Fibroblast of upper back skin (primary cell): ENCODE data around the gene NDUFA5.
A peak's percentile ranks its signal among the peaks of the same experiment; 100 is the strongest.

ENCODE experiments used
- DNase-seq: peaks from one replicate; pipeline ENCODE4 v3.0.0-alpha.2; 2013

The NDUFA5 gene

DNA sequence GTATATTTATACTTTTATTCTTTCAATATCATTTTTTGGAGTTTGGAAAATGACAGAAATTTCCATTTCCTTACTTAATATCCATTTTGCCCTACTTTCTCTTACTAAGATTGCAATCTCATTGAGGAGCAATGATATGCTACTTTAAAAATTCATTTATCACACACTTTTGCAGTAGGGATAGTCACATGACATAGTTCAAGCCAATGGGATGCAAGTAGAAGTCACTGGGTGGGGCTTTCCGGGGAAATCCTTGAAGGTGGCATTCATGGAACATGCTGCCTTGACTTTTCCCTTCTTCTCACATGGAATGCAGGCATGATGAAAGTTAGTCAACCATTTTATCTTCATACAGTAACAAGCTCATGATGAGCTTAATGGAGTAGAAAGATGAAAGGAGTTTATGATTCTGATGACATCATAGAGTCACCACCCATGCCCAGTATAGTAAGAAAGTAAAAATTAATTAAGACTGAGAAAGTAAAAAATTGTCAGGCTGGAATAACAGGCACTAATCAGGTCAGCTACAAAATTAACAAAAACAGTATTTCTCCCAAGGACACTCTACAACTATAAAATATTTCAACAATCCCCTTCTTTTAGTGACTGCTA lies 56.6 kb downstream of the NDUFA5 start:
- DNase-seq = no peak

DNA sequence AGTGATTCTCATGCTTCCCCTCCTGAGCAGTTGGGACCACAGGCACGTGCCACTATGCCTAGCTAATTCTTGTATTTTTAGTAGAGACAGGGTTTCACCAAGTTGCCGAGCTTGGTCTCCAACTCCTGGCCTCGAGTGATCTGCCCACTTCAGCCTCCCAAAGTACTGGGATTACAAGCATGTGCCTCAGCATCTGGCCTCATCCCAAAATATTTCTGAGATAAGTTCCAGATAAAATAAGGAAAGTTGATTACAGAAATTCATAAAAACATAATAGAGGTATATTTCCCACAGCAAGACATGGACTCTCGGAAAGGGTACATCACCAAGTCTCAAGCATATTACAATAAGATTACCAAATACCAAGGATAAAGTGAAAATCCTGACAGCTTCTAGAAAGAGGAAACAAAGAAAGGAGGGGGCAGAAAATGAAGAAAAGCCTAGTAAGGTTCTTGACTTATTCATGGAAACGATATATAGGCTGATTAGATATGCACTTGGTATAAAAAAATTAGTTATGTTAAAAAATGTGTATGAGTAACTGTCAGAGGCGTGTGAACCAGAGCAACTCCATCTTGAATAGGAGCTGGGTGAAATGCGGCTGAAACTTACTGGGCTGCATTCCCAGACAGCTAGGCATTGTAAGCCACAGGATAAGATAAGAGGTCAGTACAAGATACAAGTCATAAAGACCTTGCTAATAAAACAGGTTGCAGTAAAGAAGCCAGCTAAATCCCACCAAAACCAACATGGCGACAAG lies 58.2 kb downstream of the NDUFA5 start:
- DNase-seq = no peak

DNA sequence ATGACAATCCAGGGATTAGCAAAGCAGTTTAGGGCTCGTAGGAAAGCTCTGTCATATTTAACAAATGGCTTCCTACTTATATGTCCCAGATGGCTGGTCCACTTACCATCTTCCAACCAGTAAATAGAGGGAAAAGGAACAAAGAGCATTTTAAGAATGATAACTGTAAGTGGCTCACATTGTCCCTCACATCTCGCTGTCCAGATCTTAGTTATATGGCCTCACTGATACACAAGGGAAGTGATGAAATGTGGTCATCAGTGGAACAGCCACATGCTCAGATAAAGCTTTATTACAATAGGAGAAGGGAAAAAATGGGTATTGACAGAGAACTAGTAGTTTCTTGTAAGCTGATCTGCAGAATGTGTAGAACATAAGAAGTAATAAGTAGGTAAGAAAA lies 59.0 kb downstream of the NDUFA5 start:
- DNase-seq = no peak

DNA sequence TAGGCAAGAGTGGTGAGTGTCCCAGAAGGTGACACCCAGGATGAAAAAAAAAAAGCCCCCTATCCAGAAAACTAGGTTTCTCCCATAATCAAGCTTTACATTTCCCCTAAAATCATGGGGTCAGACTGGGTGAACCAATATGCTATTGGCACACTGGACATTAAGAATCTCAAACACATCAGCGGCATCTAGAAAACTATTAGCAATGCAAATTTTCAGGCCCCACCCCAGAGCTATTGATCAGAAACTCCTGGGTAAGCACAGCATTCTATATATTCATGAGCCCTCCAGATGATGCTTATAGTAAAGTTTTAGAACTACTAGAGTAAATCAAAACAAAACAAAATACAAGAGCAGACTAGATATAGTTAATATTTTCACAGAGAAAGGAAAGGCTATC lies 59.6 kb downstream of the NDUFA5 start:
- DNase-seq = no peak

DNA sequence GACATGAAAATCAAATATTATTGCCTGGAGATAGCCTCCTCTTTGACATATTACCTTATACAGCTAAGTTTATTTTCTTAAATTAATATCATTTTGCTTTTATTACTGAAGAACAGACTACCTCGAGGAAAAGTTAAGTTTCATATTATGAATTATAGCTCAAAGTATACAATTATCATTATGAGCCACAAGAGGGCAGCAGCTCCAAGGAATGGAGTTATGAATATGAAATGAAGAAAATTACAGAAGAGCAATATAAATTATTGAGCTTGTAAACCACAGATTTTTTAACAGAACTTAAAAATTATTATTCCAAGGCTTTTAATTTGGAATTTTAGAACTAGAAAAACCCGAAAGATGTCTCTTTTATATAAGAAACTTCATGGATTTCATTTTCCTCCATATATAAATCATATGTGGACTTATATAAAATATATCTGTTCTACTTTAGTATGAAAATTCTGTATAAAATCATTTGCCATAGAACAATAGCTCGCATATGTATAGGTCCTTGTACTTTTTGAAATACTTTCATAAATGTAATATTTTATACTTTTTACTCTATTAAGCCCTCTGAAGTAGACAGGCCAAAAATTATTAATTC lies 63.3 kb downstream of the NDUFA5 start:
- DNase-seq = peak; percentile 27

DNA sequence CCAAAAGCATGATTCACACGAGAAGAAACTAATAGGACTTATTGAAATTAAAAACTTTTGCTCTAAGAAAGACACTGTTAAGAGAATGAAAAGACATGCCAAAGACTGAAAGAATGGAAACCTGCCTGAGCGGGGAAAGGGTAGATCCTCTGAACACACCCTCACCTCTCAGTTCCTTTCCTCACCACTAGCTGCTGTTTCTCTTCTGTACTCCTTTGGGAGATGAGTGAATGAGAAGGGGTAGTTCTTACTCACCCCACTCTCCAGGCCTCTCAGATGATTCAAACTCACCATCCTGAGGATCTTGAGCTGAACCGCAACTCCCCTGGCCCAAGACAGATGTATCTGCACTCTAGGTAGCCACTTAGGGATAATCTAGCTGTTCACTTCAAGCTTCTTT lies 65.1 kb downstream of the NDUFA5 start:
- no peak for DNase-seq
